Melanocyte of skin (primary cell): Measurements from ENCODE around the gene ZRANB2. TPM values are rescaled to one million over a fixed set of nuclear protein-coding genes. Genes with fewer than 3 reads are reported as not detected.

Experiments used
- small RNA-seq, 2 donors: library from RNA; depleted of rRNA; stranded (forward); fragments of <200 nt; gene quantifications; one replicate each; pipeline ENCODE3, GENCODE V24; 2012
- total RNA-seq, 2 donors: library from RNA; depleted of rRNA; stranded (reverse); fragments of >200 nt; gene quantifications; 2 replicates each; pipeline ENCODE4 v1.2.3, GENCODE V29; 2012

Gene ZRANB2, protein sequence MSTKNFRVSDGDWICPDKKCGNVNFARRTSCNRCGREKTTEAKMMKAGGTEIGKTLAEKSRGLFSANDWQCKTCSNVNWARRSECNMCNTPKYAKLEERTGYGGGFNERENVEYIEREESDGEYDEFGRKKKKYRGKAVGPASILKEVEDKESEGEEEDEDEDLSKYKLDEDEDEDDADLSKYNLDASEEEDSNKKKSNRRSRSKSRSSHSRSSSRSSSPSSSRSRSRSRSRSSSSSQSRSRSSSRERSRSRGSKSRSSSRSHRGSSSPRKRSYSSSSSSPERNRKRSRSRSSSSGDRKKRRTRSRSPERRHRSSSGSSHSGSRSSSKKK
- 10 to 100 TPM; 21.7 to 27.3 TPM for total RNA-seq

DNA sequence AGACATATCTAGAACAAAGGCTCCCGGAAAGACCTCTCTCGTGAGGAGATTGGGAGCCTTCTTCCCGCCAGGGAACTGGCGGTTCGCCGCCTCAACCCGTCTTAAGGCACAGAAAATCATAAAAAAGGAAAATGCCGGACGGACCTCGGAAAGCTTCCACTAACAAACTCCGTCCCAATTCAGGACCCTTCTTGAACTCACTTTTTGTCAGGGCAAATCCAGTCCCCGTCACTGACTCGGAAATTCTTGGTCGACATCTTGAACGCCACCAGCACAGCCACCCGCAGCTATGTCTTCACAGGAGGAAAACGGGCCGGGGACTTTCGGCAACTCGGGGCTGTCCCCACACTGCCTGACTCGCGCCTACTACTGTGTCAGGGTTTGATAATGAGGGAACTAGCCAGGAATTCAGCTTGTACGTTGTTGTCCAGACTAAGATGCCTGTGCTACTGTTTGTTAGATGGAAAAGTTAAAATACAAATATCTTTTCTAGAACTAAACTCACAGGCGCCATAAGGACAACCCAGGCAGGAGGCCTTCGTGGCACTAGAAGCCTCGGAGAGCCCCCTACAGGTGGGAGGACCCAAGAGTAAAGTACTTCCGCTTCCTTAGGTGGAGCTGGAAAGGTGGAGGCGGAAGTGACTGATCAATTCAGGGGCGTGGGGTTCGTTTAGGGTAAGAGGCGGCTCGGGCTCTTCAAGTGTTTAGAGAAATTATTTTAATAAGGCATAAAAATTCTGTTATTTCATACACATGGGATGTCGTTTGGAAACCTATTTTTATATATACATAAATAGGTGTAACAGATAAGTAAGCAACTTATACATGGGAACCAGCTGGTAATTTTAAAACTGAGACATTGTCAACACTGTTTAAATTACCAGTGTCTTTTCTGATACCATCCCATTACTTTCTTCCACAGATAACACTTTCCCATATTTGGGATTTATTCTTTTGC is at the start of gene ZRANB2:
Gene ZRANB2 (minus strand): TSS at position 297 of the 958 bp plus-strand sequence. CDS start 40 bp downstream, at position 257.

DNA sequence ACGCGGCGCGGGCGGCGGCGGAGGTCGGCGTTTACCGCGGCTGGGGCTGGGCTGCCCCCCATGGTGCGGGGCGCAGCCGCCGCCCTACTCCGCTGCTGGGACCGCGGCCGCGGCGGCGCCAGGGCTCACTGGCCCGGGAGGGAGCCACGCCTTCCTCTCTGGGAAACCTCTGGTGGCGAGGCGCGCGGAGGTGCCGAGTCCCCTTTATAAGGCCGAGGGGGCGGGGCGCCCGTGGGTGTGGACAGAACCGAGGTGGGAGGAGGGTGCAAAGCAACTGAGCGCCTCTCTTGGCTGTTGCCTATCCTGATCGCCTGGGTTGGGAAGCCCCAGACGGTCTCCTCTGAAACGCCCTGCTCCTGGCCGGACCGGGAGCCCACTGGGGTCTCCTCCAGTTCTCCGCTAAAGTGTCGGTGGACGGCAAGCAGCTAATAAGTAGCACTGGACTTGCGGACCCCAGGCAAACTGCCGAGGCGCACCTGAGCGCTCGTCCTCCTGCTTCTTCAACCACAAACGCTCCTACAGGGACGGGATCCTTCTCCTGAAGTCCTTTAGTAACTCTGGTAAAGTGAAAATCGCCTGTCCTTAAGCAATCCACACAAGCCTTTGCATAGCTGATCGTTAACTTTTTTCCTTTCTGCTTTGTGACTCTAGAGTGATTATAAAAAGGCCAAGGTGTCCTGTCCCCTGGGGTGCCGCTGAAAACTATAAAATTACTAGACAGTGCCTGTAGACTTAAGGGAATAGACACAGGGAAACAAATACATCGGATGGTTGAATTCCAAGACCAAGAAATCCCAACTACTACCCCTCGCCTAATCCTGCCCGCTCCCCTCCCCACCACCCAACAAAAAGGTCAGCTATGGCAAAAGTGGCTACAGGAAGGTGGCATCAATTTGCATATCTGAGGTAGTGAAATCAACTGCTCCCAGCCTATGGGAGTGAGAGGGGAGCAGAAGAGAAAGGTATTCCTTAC is 32.9 kb downstream of the ZRANB2 start, which contains the start of gene PTGER3:
Gene PTGER3 (minus strand): TSS at position 182 of the 973 bp plus-strand sequence. CDS start 239 bp downstream, outside the sequence.

Small RNA genes lying within 50 kb of the gene (small RNA-seq; reads per million reads assigned to genes)
- gene MIR186, result 147 to 188 reads per million in 2 donors

Other genes with a start within 250 kb of the ZRANB2 start
- gene PTGER3, start 33.2 kb downstream of the ZRANB2 start, total RNA-seq, result under 1 TPM in 1 of 2 donors, not detected in 1; under 0.01 TPM